Activated T-helper 17 cell treated with anti-CD3 and anti-CD28 coated beads, Interleukin-2, amount 50 U/mL, for 72 hours (primary cell): ENCODE results near the gene PRMT6. TPM values are rescaled to one million over a fixed set of nuclear protein-coding genes. Genes with fewer than 3 reads are reported as not detected.
"Not testable (repeated sequence)": the region's sequence is repeated elsewhere in the genome, so short reads cannot be mapped to it uniquely, and the experiment has no call there.

Source experiments
- ATAC-seq: fragments of 150-1000 bp; cut with Tn5 transposase; replicated peaks from 2 replicates; pipeline ENCODE4 v1.10.0; 2021; ENCODE audit warnings: mild to moderate bottlenecking, moderate library complexity
- H3K27ac Mint-ChIP-seq: one replicate; pipeline ENCODE4 v1.8.0; 2022; ENCODE audit warnings: mixed read lengths
- H3K27me3 Mint-ChIP-seq: one replicate; pipeline ENCODE4 v1.8.0; 2022; ENCODE audit warnings: mixed read lengths
- H3K36me3 Mint-ChIP-seq: one replicate; pipeline ENCODE4 v1.8.0; 2022; ENCODE audit warnings: low read depth, mild to moderate bottlenecking, mixed read lengths
- H3K4me1 Mint-ChIP-seq: one replicate; pipeline ENCODE4 v1.8.0; 2022; ENCODE audit warnings: mixed read lengths
- H3K4me3 Mint-ChIP-seq: one replicate; pipeline ENCODE4 v1.8.0; 2022; ENCODE audit warnings: mild to moderate bottlenecking, mixed read lengths
- H3K9me3 Mint-ChIP-seq: one replicate; pipeline ENCODE4 v1.8.0; 2022; ENCODE audit warnings: mixed read lengths
- total RNA-seq, 2 donors: library from RNA; stranded (reverse); gene quantifications; one replicate each; pipeline ENCODE4 v1.2.3, GENCODE V29; 2022

PRMT6 gene
- 1 to 10 TPM; 3.8 to 7.8 TPM for total RNA-seq

GRCh38 chr1:107056426-107057196 is at the start of gene PRMT6:
TSS of gene PRMT6 (plus strand) at chr1:107056674. CDS start at chr1:107056716, 42 bp downstream.
- Mint-ChIP-seq H3K27me3 (no peaks in the 10 kb centered on the region), H3K4me1 (peaks cover 6% of the 10 kb centered on the region), H3K9me3 (no peaks in the 10 kb centered on the region), H3K36me3 (peaks cover 39% of the 10 kb centered on the region), H3K4me3 (peak within 1 kb of the TSS; percentile 89), H3K27ac (peak within 1 kb of the TSS; percentile 88)
- peak; percentile 82 for ATAC-seq

- H3K27ac Mint-ChIP-seq, result no peak overlapping the region
- peaks cover 10% of the 10 kb centered on the region for H3K27me3 Mint-ChIP-seq
- H3K9me3 Mint-ChIP-seq, result no peaks in the 10 kb centered on the region
- no peaks in the 10 kb centered on the region for H3K36me3 Mint-ChIP-seq
- H3K4me3 Mint-ChIP-seq, result no peak overlapping the region
- no peaks in the 10 kb centered on the region for H3K4me1 Mint-ChIP-seq
- ATAC-seq, result no peak
Measured at GRCh38 chr1:107009281-107009680, 47.2 kb upstream of the PRMT6 start.

GRCh38 chr1:107010582-107010981 is 45.9 kb upstream of the PRMT6 start:
- H3K4me3 Mint-ChIP-seq, result no peak overlapping the region
- H3K36me3 Mint-ChIP-seq, result no peaks in the 10 kb centered on the region
- H3K9me3 Mint-ChIP-seq, result no peaks in the 10 kb centered on the region
- no peak overlapping the region for H3K27ac Mint-ChIP-seq
- peaks cover 17% of the 10 kb centered on the region for H3K27me3 Mint-ChIP-seq
- H3K4me1 Mint-ChIP-seq, result no peaks in the 10 kb centered on the region
- no peak for ATAC-seq

GRCh38 chr1:107016376-107016978 is 40.0 kb upstream of the PRMT6 start:
- Mint-ChIP-seq H3K27me3 (peaks cover 10% of the 10 kb centered on the region), H3K9me3 (no peaks in the 10 kb centered on the region), H3K36me3 (no peaks in the 10 kb centered on the region), H3K27ac (no peak overlapping the region), H3K4me3 (no peak overlapping the region), H3K4me1 (no peaks in the 10 kb centered on the region)
- no peak for ATAC-seq

- Mint-ChIP-seq H3K4me3 (no peak overlapping the region), H3K27ac (no peak overlapping the region), H3K36me3 (no peaks in the 10 kb centered on the region), H3K4me1 (no peaks in the 10 kb centered on the region), H3K27me3 (peaks cover 14% of the 10 kb centered on the region), H3K9me3 (peaks cover 3% of the 10 kb centered on the region)
- no peak for ATAC-seq
Measured at GRCh38 chr1:107018445-107018844, 38.0 kb upstream of the PRMT6 start.

GRCh38 chr1:107019166-107019565 is 37.3 kb upstream of the PRMT6 start:
- H3K4me3 Mint-ChIP-seq, result no peak overlapping the region
- no peaks in the 10 kb centered on the region for H3K36me3 Mint-ChIP-seq
- no peak overlapping the region for H3K27ac Mint-ChIP-seq
- H3K9me3 Mint-ChIP-seq, result peaks cover 3% of the 10 kb centered on the region
- no peak for ATAC-seq
- peaks cover 14% of the 10 kb centered on the region for H3K27me3 Mint-ChIP-seq
- H3K4me1 Mint-ChIP-seq, result no peaks in the 10 kb centered on the region

- H3K4me1 Mint-ChIP-seq, H3K27ac Mint-ChIP-seq, H3K4me3 Mint-ChIP-seq, H3K9me3 Mint-ChIP-seq, H3K36me3 Mint-ChIP-seq, ATAC-seq, H3K27me3 Mint-ChIP-seq: not testable (repeated sequence)
Measured at GRCh38 chr1:107038874-107039273, 17.6 kb upstream of the PRMT6 start.

GRCh38 chr1:107044310-107045220 is 11.9 kb upstream of the PRMT6 start:
- not testable (repeated sequence) for H3K4me3 Mint-ChIP-seq, H3K9me3 Mint-ChIP-seq, H3K27me3 Mint-ChIP-seq, H3K36me3 Mint-ChIP-seq, H3K4me1 Mint-ChIP-seq, H3K27ac Mint-ChIP-seq, ATAC-seq

- H3K27me3 Mint-ChIP-seq, result peaks cover 9% of the 10 kb centered on the region
- no peak overlapping the region for H3K27ac Mint-ChIP-seq
- H3K9me3 Mint-ChIP-seq, result no peaks in the 10 kb centered on the region
- H3K4me1 Mint-ChIP-seq, result no peaks in the 10 kb centered on the region
- no peak overlapping the region for H3K4me3 Mint-ChIP-seq
- ATAC-seq, result no peak
- H3K36me3 Mint-ChIP-seq, result no peaks in the 10 kb centered on the region
Measured at GRCh38 chr1:107047602-107048001, 8.9 kb upstream of the PRMT6 start.

- H3K36me3 Mint-ChIP-seq, result no peaks in the 10 kb centered on the region
- ATAC-seq, result no peak
- H3K9me3 Mint-ChIP-seq, result no peaks in the 10 kb centered on the region
Measured at GRCh38 chr1:107048241-107048640, 8.2 kb upstream of the PRMT6 start.

GRCh38 chr1:107051266-107051665 is 5.2 kb upstream of the PRMT6 start:
- Mint-ChIP-seq H3K36me3 (peaks cover 4% of the 10 kb centered on the region), H3K4me1 (no peaks in the 10 kb centered on the region), H3K4me3 (no peak overlapping the region), H3K27ac (no peak overlapping the region), H3K27me3 (peaks cover 6% of the 10 kb centered on the region), H3K9me3 (no peaks in the 10 kb centered on the region)
- no peak for ATAC-seq

More at GRCh38 chr1:107048241-107048640, 8.2 kb upstream of the PRMT6 start:
- Mint-ChIP-seq H3K4me1 (no peaks in the 10 kb centered on the region), H3K27me3 (peaks cover 8% of the 10 kb centered on the region), H3K27ac (no peak overlapping the region), H3K4me3 (no peak overlapping the region)

- H3K9me3 Mint-ChIP-seq, H3K27me3 Mint-ChIP-seq, H3K4me1 Mint-ChIP-seq, ATAC-seq: not testable (repeated sequence)
- Mint-ChIP-seq H3K4me3 (peak overlapping the region; percentile 89), H3K27ac (peak overlapping the region; percentile 88), H3K36me3 (peaks cover 34% of the 10 kb centered on the region)
Measured at GRCh38 chr1:107055919-107056425, 502 bp upstream of the PRMT6 start.

- peaks cover 6% of the 10 kb centered on the region for H3K4me1 Mint-ChIP-seq
- H3K9me3 Mint-ChIP-seq, result no peaks in the 10 kb centered on the region
Measured at GRCh38 chr1:107057197-107058133, 991 bp downstream of the PRMT6 start.

More at GRCh38 chr1:107057197-107058133, 991 bp downstream of the PRMT6 start:
- H3K4me3 Mint-ChIP-seq, result peak overlapping the region; percentile 89
- ATAC-seq, result peak; percentile 78
- peak overlapping the region; percentile 88 for H3K27ac Mint-ChIP-seq
- peaks cover 39% of the 10 kb centered on the region for H3K36me3 Mint-ChIP-seq
- H3K27me3 Mint-ChIP-seq, result no peaks in the 10 kb centered on the region
